Activated naive CD8-positive, alpha-beta T cell treated with anti-CD3 and anti-CD28 coated beads for 36 hours (primary cell): ENCODE measurements around the gene SHLD2. TPM values are rescaled to one million over a fixed set of nuclear protein-coding genes. Genes with fewer than 3 reads are reported as not detected.
"Not testable (repeated sequence)": the region's sequence is repeated elsewhere in the genome, so short reads cannot be mapped to it uniquely, and the experiment has no call there.

Source experiments
- DNase-seq: peaks from one replicate; pipeline ENCODE4 v3.0.0; 2021
- H3K27ac Mint-ChIP-seq: one replicate; pipeline ENCODE4 v1.8.0; 2022; ENCODE audit warnings: mild to moderate bottlenecking, moderate library complexity, mixed read lengths
- H3K27me3 Mint-ChIP-seq: one replicate; pipeline ENCODE4 v1.8.0; 2022; ENCODE audit warnings: mild to moderate bottlenecking, mixed read lengths
- H3K36me3 Mint-ChIP-seq: one replicate; pipeline ENCODE4 v1.8.0; 2021; ENCODE audit warnings: mild to moderate bottlenecking, mixed read lengths
- H3K4me1 Mint-ChIP-seq: one replicate; pipeline ENCODE4 v1.8.0; 2021; ENCODE audit warnings: mixed read lengths
- H3K4me3 Mint-ChIP-seq: one replicate; pipeline ENCODE4 v1.8.0; 2022; ENCODE audit warnings: mild to moderate bottlenecking, moderate library complexity, mixed read lengths
- H3K9me3 Mint-ChIP-seq: one replicate; pipeline ENCODE4 v1.8.0; 2022; ENCODE audit warnings: mixed read lengths
- total RNA-seq, 2 experiments: library from RNA; stranded (reverse); gene quantifications; one replicate each; pipeline ENCODE4 v1.2.3, GENCODE V29; 2021

The SHLD2 gene
- total RNA-seq, 2 experiments from 2014 or later: 41.4 to 42.3 TPM

DNA sequence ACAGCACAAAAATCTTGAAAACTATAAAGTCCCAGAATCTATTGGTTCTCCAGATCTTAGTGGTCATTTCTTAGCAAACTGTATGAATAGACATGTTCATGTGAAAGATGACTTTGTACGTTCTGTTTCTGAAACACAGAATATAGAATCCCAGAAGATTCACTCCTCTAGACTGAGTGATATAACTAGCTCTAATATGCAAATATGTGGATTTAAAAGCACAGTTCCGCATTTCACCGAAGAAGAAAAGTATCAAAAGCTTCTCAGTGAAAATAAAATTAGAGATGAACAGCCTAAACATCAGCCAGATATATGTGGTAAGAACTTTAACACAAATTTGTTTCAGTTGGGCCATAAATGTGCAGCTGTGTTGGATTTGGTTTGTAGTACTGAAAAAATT is 56.5 kb downstream of the SHLD2 start:
- not testable (repeated sequence) for H3K27me3 Mint-ChIP-seq, H3K36me3 Mint-ChIP-seq, DNase-seq, H3K4me1 Mint-ChIP-seq, H3K9me3 Mint-ChIP-seq, H3K27ac Mint-ChIP-seq, H3K4me3 Mint-ChIP-seq

DNA sequence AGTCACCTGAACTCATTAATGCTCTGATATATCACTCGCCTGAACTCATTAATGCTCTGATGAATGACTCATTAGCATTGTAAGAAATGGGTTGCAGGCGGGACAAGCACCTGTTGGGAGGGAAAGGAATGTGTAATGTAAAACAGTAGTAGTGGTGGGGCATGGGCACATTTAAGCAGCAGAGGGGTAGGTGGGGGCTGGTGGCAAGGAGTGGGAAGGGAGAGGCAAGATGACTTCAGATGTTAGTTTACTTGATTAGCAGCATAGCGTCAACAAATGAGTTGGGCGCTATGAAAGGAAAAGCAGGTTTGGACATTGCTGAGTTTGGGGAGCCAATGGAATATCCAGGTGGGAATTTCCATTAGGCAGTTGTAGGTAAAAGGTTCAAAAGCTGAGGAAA is 61.8 kb downstream of the SHLD2 start:
- not testable (repeated sequence) for H3K4me1 Mint-ChIP-seq, H3K27me3 Mint-ChIP-seq, H3K9me3 Mint-ChIP-seq, H3K36me3 Mint-ChIP-seq, H3K4me3 Mint-ChIP-seq, H3K27ac Mint-ChIP-seq, DNase-seq

- not testable (repeated sequence) for H3K9me3 Mint-ChIP-seq, H3K4me1 Mint-ChIP-seq, H3K27ac Mint-ChIP-seq, DNase-seq, H3K4me3 Mint-ChIP-seq, H3K36me3 Mint-ChIP-seq, H3K27me3 Mint-ChIP-seq
Measured at GRCh38 chr10:87157821-87158220, 62.8 kb downstream of the SHLD2 start.

- H3K27ac Mint-ChIP-seq, H3K4me1 Mint-ChIP-seq, H3K27me3 Mint-ChIP-seq, DNase-seq, H3K9me3 Mint-ChIP-seq, H3K4me3 Mint-ChIP-seq: not testable (repeated sequence)
- peaks cover 14% of the 10 kb centered on the region for H3K36me3 Mint-ChIP-seq
Measured at GRCh38 chr10:87162703-87163293, 67.8 kb downstream of the SHLD2 start.

GRCh38 chr10:87163414-87163813 is 68.4 kb downstream of the SHLD2 start:
- not testable (repeated sequence) for H3K27me3 Mint-ChIP-seq, H3K4me3 Mint-ChIP-seq, H3K9me3 Mint-ChIP-seq, H3K27ac Mint-ChIP-seq, H3K4me1 Mint-ChIP-seq, DNase-seq
- peaks cover 14% of the 10 kb centered on the region for H3K36me3 Mint-ChIP-seq

DNA sequence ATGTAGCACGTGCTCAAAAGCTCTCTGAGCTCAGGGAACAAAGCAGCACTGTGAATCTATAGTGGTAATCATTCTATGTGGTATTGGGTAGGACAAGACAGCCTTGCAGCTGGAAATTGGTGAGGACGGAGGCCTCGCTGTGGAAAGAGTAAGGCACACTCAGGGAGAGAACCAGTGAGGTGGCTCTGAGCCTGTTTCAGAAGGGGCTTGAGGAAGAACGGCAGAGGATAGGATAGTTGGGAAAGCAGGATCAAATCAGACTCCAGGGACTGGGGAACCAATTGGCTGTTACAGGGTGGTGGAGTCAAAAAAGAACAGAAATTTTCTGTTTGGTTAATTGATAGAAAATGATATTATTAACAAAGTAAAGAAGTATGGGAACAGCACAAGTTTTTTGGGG is 74.9 kb downstream of the SHLD2 start:
- H3K36me3 Mint-ChIP-seq, DNase-seq, H3K9me3 Mint-ChIP-seq, H3K4me3 Mint-ChIP-seq, H3K4me1 Mint-ChIP-seq, H3K27ac Mint-ChIP-seq, H3K27me3 Mint-ChIP-seq: not testable (repeated sequence)

GRCh38 chr10:87170705-87171104 is 75.7 kb downstream of the SHLD2 start:
- not testable (repeated sequence) for H3K27me3 Mint-ChIP-seq, H3K36me3 Mint-ChIP-seq, DNase-seq, H3K4me1 Mint-ChIP-seq, H3K4me3 Mint-ChIP-seq, H3K27ac Mint-ChIP-seq, H3K9me3 Mint-ChIP-seq

GRCh38 chr10:87171670-87172069 is 76.7 kb downstream of the SHLD2 start:
- H3K9me3 Mint-ChIP-seq, DNase-seq, H3K27ac Mint-ChIP-seq, H3K27me3 Mint-ChIP-seq, H3K4me3 Mint-ChIP-seq, H3K4me1 Mint-ChIP-seq, H3K36me3 Mint-ChIP-seq: not testable (repeated sequence)

- H3K4me1 Mint-ChIP-seq, H3K4me3 Mint-ChIP-seq, DNase-seq, H3K27me3 Mint-ChIP-seq, H3K36me3 Mint-ChIP-seq, H3K27ac Mint-ChIP-seq, H3K9me3 Mint-ChIP-seq: not testable (repeated sequence)
Measured at GRCh38 chr10:87172178-87172577, 77.2 kb downstream of the SHLD2 start.

DNA sequence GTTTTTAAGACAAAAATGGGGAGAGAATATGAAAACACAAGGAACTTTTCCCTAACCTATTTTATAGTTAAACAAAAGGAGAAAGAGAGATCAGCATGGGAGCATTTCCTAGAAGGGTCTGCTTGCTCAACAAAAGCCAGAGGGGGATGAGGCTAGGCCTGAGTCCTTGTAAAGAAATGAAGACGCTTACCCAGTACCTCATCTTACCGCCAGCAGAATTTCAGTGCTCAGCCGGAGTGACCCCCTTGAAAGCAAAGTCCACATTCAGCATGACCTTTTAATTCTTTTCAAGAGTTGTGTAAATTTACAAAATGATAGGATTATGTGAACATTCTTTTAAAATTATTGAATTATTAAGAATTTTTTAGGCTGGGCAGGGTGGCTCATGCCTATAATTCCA is 82.6 kb downstream of the SHLD2 start:
- not testable (repeated sequence) for H3K9me3 Mint-ChIP-seq, DNase-seq, H3K27me3 Mint-ChIP-seq, H3K4me3 Mint-ChIP-seq, H3K27ac Mint-ChIP-seq, H3K4me1 Mint-ChIP-seq
- H3K36me3 Mint-ChIP-seq: peaks cover 18% of the 10 kb centered on the region

DNA sequence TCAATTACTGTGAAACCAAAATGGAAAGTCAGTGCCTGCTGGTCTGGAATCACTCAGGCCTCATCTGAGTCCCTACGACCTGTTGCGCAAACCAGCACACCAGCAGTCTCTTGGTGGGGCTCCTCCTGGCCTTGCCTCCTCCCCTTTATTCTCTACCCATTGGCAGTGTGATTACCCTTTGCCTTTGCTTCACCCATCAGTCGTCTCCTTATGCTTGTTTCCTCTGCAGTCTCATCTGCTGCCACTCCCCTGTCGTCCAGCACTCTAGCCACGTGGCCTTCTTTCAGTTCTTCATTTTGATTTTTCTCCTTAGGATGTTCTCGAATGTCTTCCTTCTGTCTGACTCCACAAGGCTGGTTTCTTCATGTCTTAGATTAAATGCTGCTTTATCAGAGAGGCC is 89.4 kb downstream of the SHLD2 start:
- H3K27me3 Mint-ChIP-seq, H3K27ac Mint-ChIP-seq, H3K4me3 Mint-ChIP-seq, H3K4me1 Mint-ChIP-seq, H3K9me3 Mint-ChIP-seq, DNase-seq: not testable (repeated sequence)
- peaks cover 63% of the 10 kb centered on the region for H3K36me3 Mint-ChIP-seq

- H3K27ac Mint-ChIP-seq, H3K9me3 Mint-ChIP-seq, H3K4me3 Mint-ChIP-seq, H3K4me1 Mint-ChIP-seq, H3K27me3 Mint-ChIP-seq, DNase-seq: not testable (repeated sequence)
- peaks cover 57% of the 10 kb centered on the region for H3K36me3 Mint-ChIP-seq
Measured at GRCh38 chr10:87186016-87186415, 91.0 kb downstream of the SHLD2 start.

DNA sequence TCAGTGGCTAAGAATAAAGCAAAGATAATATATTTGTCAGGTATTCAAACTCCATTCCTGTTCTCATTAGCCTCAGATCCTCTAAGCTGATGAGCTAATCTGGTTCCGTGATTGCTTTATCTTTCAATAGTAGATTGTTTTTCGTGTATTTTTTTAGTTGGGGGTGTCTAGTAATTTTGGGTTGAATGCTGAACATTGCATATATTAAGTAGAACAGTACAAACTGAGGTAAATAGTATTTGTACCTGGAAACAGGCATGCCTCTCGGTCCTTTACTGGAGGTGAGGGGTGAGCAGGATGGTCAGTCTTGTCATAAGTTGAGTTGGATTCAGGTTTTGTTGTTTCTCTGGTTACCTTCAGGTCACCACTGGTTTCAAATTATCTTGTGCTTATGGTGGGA is 92.6 kb downstream of the SHLD2 start:
- H3K36me3 Mint-ChIP-seq: peaks cover 56% of the 10 kb centered on the region
- not testable (repeated sequence) for H3K4me3 Mint-ChIP-seq, H3K27me3 Mint-ChIP-seq, H3K9me3 Mint-ChIP-seq, H3K27ac Mint-ChIP-seq, DNase-seq, H3K4me1 Mint-ChIP-seq

DNA sequence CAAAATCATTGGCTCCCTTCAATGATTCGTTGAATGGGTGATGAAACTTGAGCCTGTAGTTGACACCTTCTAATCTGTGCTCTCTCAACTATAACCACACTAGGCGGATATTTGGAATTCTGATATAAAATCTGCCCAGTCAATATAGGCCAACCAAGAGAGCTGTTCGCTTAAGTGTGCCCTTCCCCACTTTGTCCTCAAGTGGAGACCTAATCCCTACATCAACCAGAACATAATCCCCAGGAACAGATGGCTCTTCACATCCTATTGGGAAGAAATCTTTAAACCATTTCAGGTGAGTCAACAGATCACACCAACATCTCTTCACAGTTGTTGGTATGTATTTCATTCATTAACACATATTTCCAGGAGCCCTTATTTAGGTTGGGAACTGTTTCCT is 96.8 kb downstream of the SHLD2 start:
- H3K27me3 Mint-ChIP-seq, H3K27ac Mint-ChIP-seq, H3K9me3 Mint-ChIP-seq, DNase-seq, H3K4me3 Mint-ChIP-seq, H3K4me1 Mint-ChIP-seq: not testable (repeated sequence)
- H3K36me3 Mint-ChIP-seq: peaks cover 23% of the 10 kb centered on the region

DNA sequence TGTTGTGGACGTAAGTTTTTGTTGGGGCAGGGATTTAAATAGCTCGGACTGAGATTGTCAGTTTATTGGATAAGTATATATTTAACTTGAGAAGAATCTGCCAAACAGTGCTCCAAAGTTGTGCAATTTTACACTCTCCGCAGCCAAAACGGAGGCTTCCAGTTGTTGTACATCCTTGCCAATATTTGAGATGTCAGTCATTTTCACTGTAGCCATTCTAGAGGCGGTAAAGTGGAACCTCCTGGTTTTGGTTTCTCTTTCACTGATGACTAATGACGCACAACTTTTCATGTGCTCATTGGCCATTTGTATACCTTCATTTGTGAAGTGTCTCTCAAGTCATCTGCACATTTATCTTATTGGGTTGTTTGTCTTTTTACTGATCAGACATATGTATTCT is 105.9 kb downstream of the SHLD2 start:
- not testable (repeated sequence) for H3K27me3 Mint-ChIP-seq, H3K4me1 Mint-ChIP-seq, H3K9me3 Mint-ChIP-seq, H3K27ac Mint-ChIP-seq, H3K36me3 Mint-ChIP-seq, H3K4me3 Mint-ChIP-seq
- peak; percentile 4 for DNase-seq

DNA sequence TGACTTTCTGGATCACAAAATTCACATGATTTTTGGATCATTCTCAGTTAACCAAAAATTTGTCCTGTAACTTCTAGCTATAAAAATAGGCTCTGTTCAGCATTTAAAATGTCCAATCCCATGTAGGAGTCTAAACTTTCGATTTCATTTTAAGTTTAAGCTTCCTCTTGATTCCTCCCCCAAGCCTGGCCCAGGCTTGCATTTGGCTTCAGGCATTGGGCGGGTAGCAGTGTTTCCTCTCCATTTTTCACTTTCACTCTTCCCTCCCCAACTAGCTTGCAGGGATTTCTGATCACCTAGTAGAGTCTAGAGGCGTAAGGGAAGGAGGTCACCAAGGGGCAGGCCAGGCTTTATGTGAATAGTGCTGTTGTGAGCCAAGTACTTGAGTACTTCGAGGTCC is 109.8 kb downstream of the SHLD2 start:
- H3K4me1 Mint-ChIP-seq, H3K36me3 Mint-ChIP-seq, H3K27me3 Mint-ChIP-seq, H3K9me3 Mint-ChIP-seq, H3K4me3 Mint-ChIP-seq, DNase-seq, H3K27ac Mint-ChIP-seq: not testable (repeated sequence)

DNA sequence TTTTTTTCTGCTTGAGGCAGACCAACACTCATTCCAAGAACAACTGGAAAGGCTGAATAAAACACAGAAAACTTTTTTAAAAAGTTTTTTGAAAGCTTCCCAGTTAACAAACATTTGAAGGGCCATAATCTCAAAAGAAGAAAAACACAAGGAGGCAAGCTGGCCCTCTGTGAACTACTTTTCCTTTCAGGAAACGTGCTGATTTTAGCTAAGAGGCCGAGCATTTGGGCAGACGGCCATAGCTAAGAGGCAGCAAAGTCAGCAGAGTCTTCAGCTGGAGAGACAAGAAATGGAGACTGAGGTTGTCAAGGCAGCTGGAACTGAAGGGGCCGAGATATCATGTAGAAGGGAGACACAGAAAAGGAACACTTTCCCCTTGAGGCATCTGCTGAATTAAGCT is 111.9 kb downstream of the SHLD2 start:
- not testable (repeated sequence) for H3K4me1 Mint-ChIP-seq, H3K27ac Mint-ChIP-seq, DNase-seq, H3K4me3 Mint-ChIP-seq, H3K36me3 Mint-ChIP-seq, H3K27me3 Mint-ChIP-seq, H3K9me3 Mint-ChIP-seq
